Mesothelial cell of epicardium (in vitro differentiated cells): Measurements from ENCODE around the gene NEDD9. TPM values are rescaled to one million over a fixed set of nuclear protein-coding genes. Genes with fewer than 3 reads are reported as not detected.

ENCODE experiments used
- DNase-seq, 2 experiments: peaks; one replicate each; pipeline ENCODE4 v3.0.0; 2021; ENCODE audit warnings: low spot score in 2 of 2; ENCODE audit not compliant: unreplicated experiment in 2 of 2
- H3K27ac Mint-ChIP-seq: 2 replicates; pipeline ENCODE4 v1.8.0; 2021; ENCODE audit warnings: mixed read lengths
- H3K27me3 Mint-ChIP-seq: 2 replicates; pipeline ENCODE4 v1.8.0; 2021; ENCODE audit warnings: low read depth, mixed read lengths
- H3K36me3 Mint-ChIP-seq: 2 replicates; pipeline ENCODE4 v1.8.0; 2021; ENCODE audit warnings: mixed read lengths
- H3K4me1 Mint-ChIP-seq: 2 replicates; pipeline ENCODE4 v1.8.0; 2021; ENCODE audit warnings: mixed read lengths
- H3K4me3 Mint-ChIP-seq: 2 replicates; pipeline ENCODE4 v1.8.0; 2021; ENCODE audit warnings: mild to moderate bottlenecking, moderate library complexity, mixed read lengths
- H3K9me3 Mint-ChIP-seq: 2 replicates; pipeline ENCODE4 v1.8.0; 2021; ENCODE audit warnings: mixed read lengths
- CTCF ChIP-seq: fragments of 200-600 bp; sonication (generic); IDR thresholded peaks from one replicate; pipeline ENCODE4 v1.5.0; 2021; ENCODE audit warnings: antibody characterized with exemption; ENCODE audit not compliant: unreplicated experiment
- total RNA-seq: library from RNA; stranded (reverse); gene quantifications from 3 replicates; pipeline ENCODE4 v1.2.1, GENCODE V29; 2021

Gene NEDD9
- total RNA-seq, 1 donor from 2014 or later: 28.6 TPM

GRCh38 chr6:11161031-11161956 is 71.2 kb downstream of the NEDD9 start:
- Mint-ChIP-seq H3K27ac (peak overlapping the region; percentile 67), H3K9me3 (peaks cover 10% of the 10 kb centered on the region), H3K4me3 (no peak overlapping the region)

GRCh38 chr6:11160199-11160598 is 72.3 kb downstream of the NEDD9 start:
- no peak for TF ChIP-seq CTCF
- Mint-ChIP-seq H3K4me1 (peaks cover 13% of the 10 kb centered on the region), H3K9me3 (peaks cover 12% of the 10 kb centered on the region), H3K27ac (no peak overlapping the region), H3K36me3 (no peaks in the 10 kb centered on the region), H3K4me3 (no peak overlapping the region), H3K27me3 (no peaks in the 10 kb centered on the region)
- DNase-seq: no peak

More at GRCh38 chr6:11161031-11161956, 71.2 kb downstream of the NEDD9 start:
- Mint-ChIP-seq H3K36me3 (no peaks in the 10 kb centered on the region), H3K4me1 (peaks cover 13% of the 10 kb centered on the region), H3K27me3 (no peaks in the 10 kb centered on the region)
- DNase-seq: no peak
- TF ChIP-seq CTCF: no peak

GRCh38 chr6:11155589-11155988 is 76.9 kb downstream of the NEDD9 start:
- H3K27me3 Mint-ChIP-seq: no peaks in the 10 kb centered on the region
- H3K36me3 Mint-ChIP-seq: no peaks in the 10 kb centered on the region
- no peak overlapping the region for H3K4me3 Mint-ChIP-seq
- DNase-seq: no peak
- H3K9me3 Mint-ChIP-seq: peaks cover 12% of the 10 kb centered on the region
- no peak for TF ChIP-seq CTCF
- H3K4me1 Mint-ChIP-seq: peaks cover 9% of the 10 kb centered on the region
- no peak overlapping the region for H3K27ac Mint-ChIP-seq

- H3K4me3 Mint-ChIP-seq: peak overlapping the region; percentile 67
- no peak overlapping the region for H3K27ac Mint-ChIP-seq
- H3K9me3 Mint-ChIP-seq: peaks cover 6% of the 10 kb centered on the region
- no peaks in the 10 kb centered on the region for H3K27me3 Mint-ChIP-seq
- peaks cover 9% of the 10 kb centered on the region for H3K4me1 Mint-ChIP-seq
- H3K36me3 Mint-ChIP-seq: no peaks in the 10 kb centered on the region
- TF ChIP-seq CTCF: no peak
- no peak for DNase-seq
These were observed 79.0 kb downstream of the NEDD9 start for GRCh38 chr6:11153447-11153846.

GRCh38 chr6:11152581-11152980 is 79.9 kb downstream of the NEDD9 start:
- Mint-ChIP-seq H3K9me3 (peaks cover 6% of the 10 kb centered on the region), H3K4me3 (no peak overlapping the region), H3K27ac (no peak overlapping the region), H3K27me3 (no peaks in the 10 kb centered on the region), H3K4me1 (peaks cover 9% of the 10 kb centered on the region), H3K36me3 (no peaks in the 10 kb centered on the region)
- no peak for DNase-seq
- TF ChIP-seq CTCF: no peak
